ENCODE measurements around the gene LTBP1. TPM values are rescaled to one million over a fixed set of nuclear protein-coding genes. Genes with fewer than 3 reads are reported as not detected.

LTBP1 gene
- total RNA-seq, 1 experiment from 2014 or later: 10.3 TPM

GRCh38 chr2:33000986-33001385 is 54.2 kb downstream of the LTBP1 start:
- Histone ChIP-seq H3F3A (ENCODE audit: insufficient read depth, low read depth) (no peaks in the 10 kb centered on the region), H3K9me3 (ENCODE audit: insufficient read depth, low read depth) (peaks cover under 1% of the 10 kb centered on the region; the same call in 1 of the 2 replicates), H3K79me2 (ENCODE audit: low read depth) (no peaks in the 10 kb centered on the region), H4K20me1 (ENCODE audit: insufficient read depth) (no peaks in the 10 kb centered on the region), H3K27ac (0 out of 2 replicates have a peak overlapping the region, but pooled peaks have one; percentile 22), H3K4me1 (replicated peaks; ENCODE audit: insufficient read depth) (peaks cover 20% of the 10 kb centered on the region), H3K27me3 (ENCODE audit: insufficient read depth, low read depth) (no peaks in the 10 kb centered on the region), H3K4me3 (no peak overlapping the region), H3K9me2 (ENCODE audit: insufficient read depth) (no peaks in the 10 kb centered on the region), H3K36me3 (ENCODE audit: low read depth) (no peaks in the 10 kb centered on the region), H3K4me2 (peak overlapping the region; percentile 40), H2AFZ (no peak overlapping the region)
- intact Hi-C loops (cut with micrococcal nuclease; ENCODE audit: unreplicated experiment): no loop called here
- CTCF ChIA-PET: no interaction called here
- no peak for TF ChIP-seq EZH2 (IDR thresholded peaks at IDR 0.05; ENCODE audit: low read depth)
- no peak for TF ChIP-seq CTCF (conservative IDR thresholded peaks at IDR 0.05)
- no TSS peak for BruUV-seq (replicated peaks)
- peak; percentile 18 to 64 for DNase-seq
- POLR2A ChIA-PET (ENCODE audit: unreplicated experiment): interaction anchor here (0.7 kb wide), 1 partner anchor 67 kb away, joined by 3 read pairs; no protein-coding TSS in a partner anchor

GRCh38 chr2:33001823-33002222 is 55.1 kb downstream of the LTBP1 start:
- no peak overlapping the region for H3K27ac ChIP-seq
- CTCF ChIA-PET: no interaction called here
- peaks cover 20% of the 10 kb centered on the region for H3K4me1 ChIP-seq (replicated peaks; ENCODE audit: insufficient read depth)
- no peak overlapping the region for H2AFZ ChIP-seq
- H3K4me3 ChIP-seq: no peak overlapping the region
- H3K27me3 ChIP-seq (ENCODE audit: insufficient read depth, low read depth): no peaks in the 10 kb centered on the region
- TF ChIP-seq CTCF (conservative IDR thresholded peaks at IDR 0.05): no peak
- TF ChIP-seq EZH2 (IDR thresholded peaks at IDR 0.05; ENCODE audit: low read depth): no peak
- peak overlapping the region; percentile 40 for H3K4me2 ChIP-seq
- H3K9me3 ChIP-seq (ENCODE audit: insufficient read depth, low read depth): no peaks in the 10 kb centered on the region
- intact Hi-C loops (cut with micrococcal nuclease; ENCODE audit: unreplicated experiment): no loop called here
- DNase-seq: no peak
- H3K79me2 ChIP-seq (ENCODE audit: low read depth): no peaks in the 10 kb centered on the region
- no peaks in the 10 kb centered on the region for H3F3A ChIP-seq (ENCODE audit: insufficient read depth, low read depth)
- no peaks in the 10 kb centered on the region for H4K20me1 ChIP-seq (ENCODE audit: insufficient read depth)
- no peaks in the 10 kb centered on the region for H3K9me2 ChIP-seq (ENCODE audit: insufficient read depth)
- POLR2A ChIA-PET (ENCODE audit: unreplicated experiment): interaction anchor here (0.6 kb wide), 1 partner anchor 21 kb away, joined by 6 read pairs; no protein-coding TSS in a partner anchor
- no TSS peak for BruUV-seq (replicated peaks)
- no peaks in the 10 kb centered on the region for H3K36me3 ChIP-seq (ENCODE audit: low read depth)

GRCh38 chr2:33002863-33003262 is 56.1 kb downstream of the LTBP1 start:
- no peaks in the 10 kb centered on the region for H3K27me3 ChIP-seq (ENCODE audit: insufficient read depth, low read depth)
- no peak overlapping the region for H3K4me3 ChIP-seq
- intact Hi-C loops (cut with micrococcal nuclease; ENCODE audit: unreplicated experiment): no loop called here
- H4K20me1 ChIP-seq (ENCODE audit: insufficient read depth): no peaks in the 10 kb centered on the region
- BruUV-seq (replicated peaks): no TSS peak
- TF ChIP-seq EZH2 (IDR thresholded peaks at IDR 0.05; ENCODE audit: low read depth) (no peak), CTCF (conservative IDR thresholded peaks at IDR 0.05) (no peak)
- H3K4me2 ChIP-seq: no peak overlapping the region
- ChIA-PET POLR2A (ENCODE audit: unreplicated experiment) (no interaction called here), CTCF (no interaction called here)
- H3K79me2 ChIP-seq (ENCODE audit: low read depth): no peaks in the 10 kb centered on the region
- H3F3A ChIP-seq (ENCODE audit: insufficient read depth, low read depth): no peaks in the 10 kb centered on the region
- no peaks in the 10 kb centered on the region for H3K9me2 ChIP-seq (ENCODE audit: insufficient read depth)
- H3K4me1 ChIP-seq (replicated peaks; ENCODE audit: insufficient read depth): peaks cover 20% of the 10 kb centered on the region
- no peak for DNase-seq
- H3K9me3 ChIP-seq (ENCODE audit: insufficient read depth, low read depth): no peaks in the 10 kb centered on the region
- H2AFZ ChIP-seq: no peak overlapping the region
- no peak overlapping the region for H3K27ac ChIP-seq
- no peaks in the 10 kb centered on the region for H3K36me3 ChIP-seq (ENCODE audit: low read depth)
